GM19239 (cell line): Measurements from ENCODE around the gene PLAAT5.
"Not testable (repeated sequence)": the region's sequence is repeated elsewhere in the genome, so short reads cannot be mapped to it uniquely, and the experiment has no call there.

ENCODE experiments used
- DNase-seq: peaks from one replicate; pipeline ENCODE4 v3.0.0; 2011; ENCODE audit warnings: low spot score; ENCODE audit not compliant: insufficient read length
- FAIRE-seq: peaks from 2 replicates; lab custom pipeline; 2011; peaks lifted over from hg19 to GRCh38; lab: Jason Lieb, UNC

PLAAT5 gene, protein sequence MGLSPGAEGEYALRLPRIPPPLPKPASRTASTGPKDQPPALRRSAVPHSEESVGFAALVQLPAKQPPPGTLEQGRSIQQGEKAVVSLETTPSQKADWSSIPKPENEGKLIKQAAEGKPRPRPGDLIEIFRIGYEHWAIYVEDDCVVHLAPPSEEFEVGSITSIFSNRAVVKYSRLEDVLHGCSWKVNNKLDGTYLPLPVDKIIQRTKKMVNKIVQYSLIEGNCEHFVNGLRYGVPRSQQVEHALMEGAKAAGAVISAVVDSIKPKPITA

GRCh38 chr11:63490551-63491239 lies at the start of gene PLAAT5:
Gene PLAAT5 (minus strand): TSS chr11:63491167. CDS start chr11:63491034, 133 bp downstream.
- no peak for FAIRE-seq
- DNase-seq, result no peak

DNA sequence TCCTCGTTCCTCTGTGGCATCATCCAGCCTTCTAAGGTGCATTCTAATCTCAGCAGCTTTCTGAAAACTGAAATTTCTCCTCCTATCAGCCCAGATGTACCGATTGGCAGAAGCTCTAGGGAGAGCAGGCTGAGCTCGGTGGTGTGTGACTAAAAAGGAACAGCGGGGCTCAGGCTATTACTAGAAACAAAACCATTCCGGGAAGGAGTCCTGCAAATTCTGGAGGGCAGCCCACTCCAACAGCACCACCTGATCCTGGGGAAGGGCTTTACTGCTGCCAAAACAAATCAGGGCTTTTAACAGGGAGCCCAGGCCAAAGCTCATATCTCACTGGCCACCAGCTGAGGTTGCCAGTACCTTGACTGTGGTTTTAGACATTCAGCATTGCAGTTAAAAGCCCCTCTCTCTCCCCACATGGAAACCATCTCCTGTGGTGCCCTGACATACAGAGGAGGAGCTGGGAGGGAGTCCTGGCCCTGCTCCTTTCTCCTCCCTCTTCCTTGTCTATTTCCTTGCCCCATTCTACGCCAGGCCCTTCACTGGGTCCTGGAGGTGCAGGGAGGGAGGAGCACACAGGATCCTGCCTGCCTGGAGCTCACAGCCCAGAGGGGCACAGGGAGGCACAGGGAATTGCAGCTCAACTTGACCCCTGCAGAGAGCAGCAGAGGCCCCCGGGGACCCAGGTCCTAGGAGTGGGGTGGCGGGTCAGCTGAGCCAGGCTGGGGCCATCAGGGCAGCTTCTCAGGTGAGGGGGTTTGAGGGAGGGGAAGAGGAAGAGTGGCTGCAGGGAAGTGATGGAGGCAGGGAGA lies 46.5 kb upstream of the PLAAT5 start:
- no peak for FAIRE-seq
- no peak for DNase-seq

GRCh38 chr11:63536669-63537292 lies 45.8 kb upstream of the PLAAT5 start, which contains the start of gene PLAAT4:
Gene PLAAT4 (plus strand): TSS chr11:63536808. CDS start chr11:63536869, 61 bp downstream.
- FAIRE-seq (peak; percentile 85), DNase-seq (peak; percentile 56)

GRCh38 chr11:63535734-63536133 lies 44.8 kb upstream of the PLAAT5 start:
- FAIRE-seq (no peak), DNase-seq (no peak)

DNA sequence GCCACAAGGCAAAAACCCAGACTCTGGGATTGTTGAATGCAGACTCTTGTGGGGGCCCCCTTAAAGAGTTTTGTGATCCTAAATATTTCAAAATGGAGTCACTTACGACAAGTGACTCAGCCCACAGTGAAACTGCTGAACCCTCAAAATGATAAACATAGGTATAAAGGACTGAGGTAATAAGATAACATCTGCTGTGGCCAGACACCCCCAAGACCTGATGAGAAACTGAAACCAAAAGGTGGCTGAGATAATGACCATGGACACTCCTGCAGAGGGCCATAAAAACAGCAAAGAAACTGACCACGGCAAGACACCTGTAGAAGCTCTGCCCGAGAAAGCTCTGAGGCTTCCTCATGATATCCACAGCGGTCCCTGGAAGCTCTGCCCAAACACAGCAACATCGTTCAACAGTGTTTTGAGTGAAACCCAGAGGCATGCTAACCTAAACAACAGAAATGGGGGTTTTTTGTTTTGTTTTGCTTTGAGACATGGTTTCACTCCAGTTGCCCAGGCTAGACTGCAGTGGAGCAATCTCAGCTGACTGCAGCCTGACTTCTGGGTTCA lies 44.0 kb upstream of the PLAAT5 start:
- DNase-seq (no peak), FAIRE-seq (peak; percentile 48)

DNA sequence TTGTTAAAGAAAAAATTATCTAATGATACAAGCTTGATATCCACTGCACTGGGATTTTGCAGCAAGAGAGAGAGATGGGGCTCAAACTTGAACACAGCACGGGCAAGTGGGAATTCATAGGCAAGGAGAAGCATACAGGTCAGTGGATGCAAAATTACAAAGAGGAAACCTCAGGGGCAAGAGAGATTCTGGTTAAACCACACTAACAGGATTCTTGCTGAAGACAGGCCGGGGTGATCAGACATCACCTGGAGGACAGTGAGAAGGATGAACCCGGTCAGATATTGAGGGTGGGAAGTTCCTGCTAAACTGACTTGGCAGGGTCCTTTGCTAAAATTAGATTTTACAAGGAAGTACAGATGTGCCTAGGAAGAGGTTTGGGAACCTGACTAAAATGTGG lies 43.1 kb upstream of the PLAAT5 start:
- FAIRE-seq, result no peak
- DNase-seq, result no peak

DNA sequence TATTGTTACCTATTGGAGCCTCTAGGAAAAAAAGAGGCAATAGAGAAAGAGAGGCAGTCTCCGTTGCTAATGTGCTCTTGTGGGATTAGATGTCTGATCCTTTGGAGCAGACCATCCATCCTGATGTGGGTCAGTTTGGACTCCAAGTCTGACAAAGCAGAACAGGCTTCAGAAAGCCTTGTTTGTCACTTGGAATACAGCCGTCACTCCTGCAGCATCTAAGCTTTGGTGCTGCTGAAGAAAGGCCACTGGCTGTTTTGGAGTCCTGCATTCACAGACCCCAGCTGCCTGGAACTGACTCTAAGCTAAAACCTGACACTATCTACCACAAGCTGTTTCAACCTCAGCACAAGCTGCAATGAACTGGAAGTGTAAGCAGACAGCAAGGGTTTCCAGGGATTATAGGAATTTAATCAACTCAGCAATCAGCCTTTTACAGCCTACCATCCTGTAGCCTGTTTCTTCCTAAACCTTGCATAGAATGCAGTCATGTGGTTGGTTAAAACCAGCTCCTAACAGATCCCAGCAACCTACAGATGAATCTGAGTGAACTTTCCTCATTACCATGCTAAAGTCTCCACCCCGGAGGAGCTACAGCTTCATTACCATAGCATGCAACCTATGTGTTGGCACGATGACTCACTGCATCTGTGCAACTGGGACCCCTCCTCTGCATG lies 42.0 kb upstream of the PLAAT5 start:
- FAIRE-seq, result no peak
- no peak for DNase-seq

- no peak for DNase-seq
Measured at GRCh38 chr11:63532117-63532516, 41.1 kb upstream of the PLAAT5 start.

GRCh38 chr11:63531074-63531792 lies 40.3 kb upstream of the PLAAT5 start:
- DNase-seq (peak; percentile 45), FAIRE-seq (peak; percentile 96)

More at GRCh38 chr11:63532117-63532516, 41.1 kb upstream of the PLAAT5 start:
- FAIRE-seq, result no peak

GRCh38 chr11:63530021-63530420 lies 39.1 kb upstream of the PLAAT5 start:
- no peak for FAIRE-seq
- no peak for DNase-seq

- not testable (repeated sequence) for FAIRE-seq, DNase-seq
Measured at GRCh38 chr11:63529373-63529772, 38.4 kb upstream of the PLAAT5 start.

- not testable (repeated sequence) for DNase-seq, FAIRE-seq
Measured at GRCh38 chr11:63528729-63529278, 37.8 kb upstream of the PLAAT5 start.

- DNase-seq, FAIRE-seq: not testable (repeated sequence)
Measured at GRCh38 chr11:63528156-63528555, 37.2 kb upstream of the PLAAT5 start.

DNA sequence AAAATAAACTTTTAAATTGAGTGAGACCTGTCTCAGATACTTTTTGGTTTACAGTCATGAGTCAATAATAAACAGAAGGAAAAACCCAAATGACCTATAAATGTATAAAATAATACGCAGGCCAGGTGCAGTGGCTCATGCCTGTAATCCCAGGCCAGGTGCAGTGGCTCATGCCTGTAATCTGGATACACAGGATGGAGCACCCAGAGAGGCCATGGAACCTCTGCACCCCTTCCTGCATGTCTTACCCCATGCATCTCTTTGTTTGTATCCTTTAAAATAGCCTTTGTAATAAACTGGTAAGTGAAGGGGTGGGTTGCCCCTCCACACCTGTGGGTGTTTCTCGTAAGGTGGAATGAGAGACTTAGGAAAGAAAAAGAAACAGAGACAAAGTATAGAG lies 36.7 kb upstream of the PLAAT5 start:
- peak; percentile 87 for FAIRE-seq
- no peak for DNase-seq

- FAIRE-seq (no peak), DNase-seq (no peak)
Measured at GRCh38 chr11:63523151-63523550, 32.2 kb upstream of the PLAAT5 start.

DNA sequence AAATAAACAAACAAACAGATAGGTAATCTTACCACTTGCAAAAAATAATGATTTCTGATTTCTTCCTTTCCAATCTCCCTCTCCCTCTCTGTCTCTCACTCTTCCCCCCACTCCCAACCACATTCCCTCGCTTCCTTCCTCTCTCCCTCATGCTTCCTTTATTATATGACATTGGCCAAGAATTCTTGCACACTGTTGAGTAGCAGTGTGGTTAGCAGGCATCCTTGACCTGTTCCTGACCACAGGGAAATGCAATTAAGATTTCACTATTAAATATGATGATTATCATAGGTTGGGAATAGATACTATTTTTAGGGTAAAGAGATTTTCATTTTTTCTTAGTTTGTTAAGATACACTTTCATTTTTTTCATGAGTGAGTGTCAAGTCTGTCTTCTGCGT lies 30.9 kb upstream of the PLAAT5 start:
- no peak for DNase-seq
- FAIRE-seq, result no peak

GRCh38 chr11:63520606-63521170 lies 29.7 kb upstream of the PLAAT5 start:
- DNase-seq (no peak), FAIRE-seq (no peak)

GRCh38 chr11:63518548-63518947 lies 27.6 kb upstream of the PLAAT5 start:
- FAIRE-seq, result no peak
- no peak for DNase-seq
